ENCODE data around the gene FRZB. TPM values are rescaled to one million over a fixed set of nuclear protein-coding genes. Genes with fewer than 3 reads are reported as not detected.

The FRZB gene
- total RNA-seq, 4 donors from 2014 or later = 1.6 to 20.4 (median 12.0) TPM

DNA sequence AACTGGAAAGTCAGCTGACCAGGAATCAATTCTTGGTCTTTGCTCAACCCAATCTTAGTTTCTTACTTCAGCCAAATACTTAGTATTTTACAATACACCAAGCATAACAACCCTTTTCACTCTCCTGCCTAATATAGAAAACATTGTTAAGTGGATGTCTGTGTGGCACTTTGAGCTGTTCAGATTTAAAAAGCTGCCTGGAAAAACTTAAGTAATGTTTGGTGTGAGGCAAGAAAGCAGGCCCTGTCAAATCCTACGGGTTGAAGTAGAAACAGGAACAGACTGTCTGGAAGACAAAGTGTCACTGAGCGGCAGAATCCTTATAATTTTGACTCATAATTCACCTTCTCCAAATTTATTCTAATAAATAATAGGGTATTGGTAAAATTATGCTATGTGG, 37.1 kb upstream of the FRZB start:
- DNase-seq (ENCODE audit: low spot score in 2 of 2) = no peak
- TF ChIP-seq, protein P1, sequence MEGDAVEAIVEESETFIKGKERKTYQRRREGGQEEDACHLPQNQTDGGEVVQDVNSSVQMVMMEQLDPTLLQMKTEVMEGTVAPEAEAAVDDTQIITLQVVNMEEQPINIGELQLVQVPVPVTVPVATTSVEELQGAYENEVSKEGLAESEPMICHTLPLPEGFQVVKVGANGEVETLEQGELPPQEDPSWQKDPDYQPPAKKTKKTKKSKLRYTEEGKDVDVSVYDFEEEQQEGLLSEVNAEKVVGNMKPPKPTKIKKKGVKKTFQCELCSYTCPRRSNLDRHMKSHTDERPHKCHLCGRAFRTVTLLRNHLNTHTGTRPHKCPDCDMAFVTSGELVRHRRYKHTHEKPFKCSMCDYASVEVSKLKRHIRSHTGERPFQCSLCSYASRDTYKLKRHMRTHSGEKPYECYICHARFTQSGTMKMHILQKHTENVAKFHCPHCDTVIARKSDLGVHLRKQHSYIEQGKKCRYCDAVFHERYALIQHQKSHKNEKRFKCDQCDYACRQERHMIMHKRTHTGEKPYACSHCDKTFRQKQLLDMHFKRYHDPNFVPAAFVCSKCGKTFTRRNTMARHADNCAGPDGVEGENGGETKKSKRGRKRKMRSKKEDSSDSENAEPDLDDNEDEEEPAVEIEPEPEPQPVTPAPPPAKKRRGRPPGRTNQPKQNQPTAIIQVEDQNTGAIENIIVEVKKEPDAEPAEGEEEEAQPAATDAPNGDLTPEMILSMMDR (IDR thresholded peaks at IDR 0.05) = no peak
- no peak for TF ChIP-seq POLR2A (IDR thresholded peaks at IDR 0.05)
- 86 to 95% methylated on average over 2 of the region's 2 CpGs for WGBS, 2 donors
- no peak overlapping the region for H3K4me3 ChIP-seq (ENCODE audit: low read depth, poor library complexity, severe bottlenecking)
- intact Hi-C loops (cut with DNase I; ENCODE audit: low total_unique reads) = no loop called here

DNA sequence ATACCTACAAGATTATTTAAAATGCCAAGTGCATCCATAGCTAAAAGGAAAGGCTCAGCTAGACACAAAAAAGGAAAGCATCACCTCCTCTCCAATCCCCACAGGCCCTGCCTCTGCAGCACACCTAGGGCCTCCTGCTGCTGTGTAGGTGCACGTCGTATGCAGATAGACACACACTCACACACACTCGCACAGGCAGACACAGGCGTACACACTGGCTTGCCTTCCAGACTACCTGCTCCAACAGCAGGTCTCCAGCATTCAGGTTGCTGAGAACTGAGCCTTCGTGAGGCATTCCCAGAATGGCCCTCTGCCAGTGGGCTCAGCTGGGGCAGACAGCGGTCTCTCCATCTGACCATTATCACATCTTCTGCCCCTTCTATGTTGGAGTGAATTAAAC, 35.3 kb upstream of the FRZB start:
- no peak overlapping the region for H3K4me3 ChIP-seq (ENCODE audit: low read depth, poor library complexity, severe bottlenecking)
- intact Hi-C loops (cut with DNase I; ENCODE audit: low total_unique reads) = no loop called here
- DNase-seq (ENCODE audit: low spot score in 2 of 2) = no peak
- 89 to 95% methylated on average over 6 of the region's 6 CpGs for WGBS, 2 donors
- TF ChIP-seq POLR2A (IDR thresholded peaks at IDR 0.05) = no peak
- TF ChIP-seq, protein P1 (IDR thresholded peaks at IDR 0.05) = no peak

DNA sequence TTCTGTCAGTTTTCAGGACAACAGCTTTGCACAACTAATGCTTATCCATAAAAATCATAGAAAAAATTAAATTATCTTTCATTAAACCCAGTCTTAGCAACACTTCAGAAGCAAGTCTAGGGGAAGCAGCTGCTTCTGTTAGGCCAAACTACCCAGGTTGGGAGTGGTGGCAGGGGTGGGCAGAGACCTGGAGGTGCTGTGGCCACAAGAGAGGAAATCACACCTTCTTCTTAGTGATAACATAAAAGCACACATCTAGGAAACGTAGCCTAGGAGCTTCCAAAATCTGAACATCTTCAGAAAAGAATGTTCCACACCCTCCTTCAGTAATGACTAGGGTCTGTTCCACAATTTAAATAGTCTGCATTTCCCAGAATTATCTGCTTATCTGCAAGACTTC, 32.3 kb upstream of the FRZB start:
- WGBS, 2 donors = 69 to 81% methylated on average over 1 of the region's 1 CpG
- no peak for DNase-seq (ENCODE audit: low spot score in 2 of 2)
- no peak overlapping the region for H3K4me3 ChIP-seq (ENCODE audit: low read depth, poor library complexity, severe bottlenecking)
- intact Hi-C loops (cut with DNase I; ENCODE audit: low total_unique reads) = no loop called here
- TF ChIP-seq POLR2A (IDR thresholded peaks at IDR 0.05) = no peak
- TF ChIP-seq, protein P1 (IDR thresholded peaks at IDR 0.05) = no peak

DNA sequence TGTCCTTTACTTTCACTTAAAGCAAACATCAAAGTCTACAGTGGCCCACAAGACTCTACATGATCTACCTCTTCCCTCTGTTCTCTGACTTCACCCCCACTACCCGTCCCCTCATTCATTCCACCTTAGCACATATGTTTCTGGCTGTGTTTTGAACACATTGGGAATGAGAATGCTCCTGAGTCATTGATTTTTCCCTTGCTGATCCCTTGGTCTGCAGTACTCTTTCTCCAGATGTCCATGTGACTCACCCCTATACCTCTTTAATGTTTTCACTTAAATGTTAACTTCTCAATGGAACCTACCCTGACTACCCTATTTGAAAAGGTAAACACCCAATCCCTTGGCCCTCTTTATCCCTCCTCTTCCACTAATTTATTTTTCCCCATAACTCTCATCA, 30.7 kb upstream of the FRZB start:
- intact Hi-C loops (cut with DNase I; ENCODE audit: low total_unique reads) = no loop called here
- TF ChIP-seq, protein P1 (IDR thresholded peaks at IDR 0.05) = no peak
- TF ChIP-seq POLR2A (IDR thresholded peaks at IDR 0.05) = no peak
- no peak for DNase-seq (ENCODE audit: low spot score in 2 of 2)
- 88 to 90% methylated on average over 1 of the region's 1 CpG for WGBS, 2 donors
- no peak overlapping the region for H3K4me3 ChIP-seq (ENCODE audit: low read depth, poor library complexity, severe bottlenecking)

DNA sequence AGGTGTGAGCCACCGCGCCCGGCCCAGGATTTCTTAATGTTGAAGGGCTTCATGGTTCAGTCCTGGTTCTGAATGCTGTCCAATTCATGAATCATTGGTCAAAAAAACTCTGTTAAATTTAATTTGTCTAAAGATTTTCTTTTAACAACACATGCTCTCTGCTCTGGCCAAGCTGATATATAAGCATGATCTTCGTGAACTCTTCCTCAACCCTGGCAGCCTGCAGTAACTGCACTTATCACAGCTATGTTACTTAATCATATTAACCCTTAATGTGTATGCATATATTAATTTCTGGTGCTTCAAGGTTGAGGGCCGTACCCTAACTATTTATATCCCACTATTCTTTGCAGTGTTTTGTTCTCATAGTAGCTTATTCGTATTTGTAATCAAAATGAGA, 29.4 kb upstream of the FRZB start:
- no peak for DNase-seq (ENCODE audit: low spot score in 2 of 2)
- no peak overlapping the region for H3K4me3 ChIP-seq (ENCODE audit: low read depth, poor library complexity, severe bottlenecking)
- intact Hi-C loops (cut with DNase I; ENCODE audit: low total_unique reads) = no loop called here
- 92 to 96% methylated on average over 6 of the region's 6 CpGs for WGBS, 2 donors
- TF ChIP-seq, protein P1 (IDR thresholded peaks at IDR 0.05) = no peak
- TF ChIP-seq POLR2A (IDR thresholded peaks at IDR 0.05) = no peak

DNA sequence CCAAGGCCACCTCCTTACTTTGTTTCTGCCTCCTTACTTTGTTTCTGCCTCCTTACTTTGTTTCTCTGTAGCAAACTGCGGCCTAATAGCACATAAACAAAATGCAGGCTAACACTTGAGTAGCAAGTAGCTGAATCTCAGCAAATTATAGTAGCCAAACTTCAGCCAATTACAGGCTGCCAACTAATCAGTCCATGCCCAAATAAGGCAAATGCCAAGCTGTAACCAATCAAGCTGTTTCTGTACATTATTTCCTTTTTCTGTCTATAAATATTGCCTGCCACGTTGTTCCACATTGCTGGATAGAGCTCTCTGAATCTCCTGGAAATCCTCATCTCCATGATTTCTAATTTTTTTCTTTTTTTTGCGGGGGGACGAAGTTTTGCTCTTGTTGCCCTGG, 28.7 kb upstream of the FRZB start:
- H3K4me3 ChIP-seq (ENCODE audit: low read depth, poor library complexity, severe bottlenecking) = no peak overlapping the region
- intact Hi-C loops (cut with DNase I; ENCODE audit: low total_unique reads) = no loop called here
- 91 to 94% methylated on average over 4 of the region's 4 CpGs for WGBS, 2 donors
- TF ChIP-seq POLR2A (IDR thresholded peaks at IDR 0.05) = no peak
- TF ChIP-seq, protein P1 (IDR thresholded peaks at IDR 0.05) = no peak
- no peak for DNase-seq (ENCODE audit: low spot score in 2 of 2)

Data from lower leg skin (tissue), 4 donors.